ENCODE results near the gene ARHGAP32. TPM values are rescaled to one million over a fixed set of nuclear protein-coding genes. Genes with fewer than 3 reads are reported as not detected.

Gene ARHGAP32
- total RNA-seq, 1 experiment from 2014 or later: 54.0 TPM

DNA sequence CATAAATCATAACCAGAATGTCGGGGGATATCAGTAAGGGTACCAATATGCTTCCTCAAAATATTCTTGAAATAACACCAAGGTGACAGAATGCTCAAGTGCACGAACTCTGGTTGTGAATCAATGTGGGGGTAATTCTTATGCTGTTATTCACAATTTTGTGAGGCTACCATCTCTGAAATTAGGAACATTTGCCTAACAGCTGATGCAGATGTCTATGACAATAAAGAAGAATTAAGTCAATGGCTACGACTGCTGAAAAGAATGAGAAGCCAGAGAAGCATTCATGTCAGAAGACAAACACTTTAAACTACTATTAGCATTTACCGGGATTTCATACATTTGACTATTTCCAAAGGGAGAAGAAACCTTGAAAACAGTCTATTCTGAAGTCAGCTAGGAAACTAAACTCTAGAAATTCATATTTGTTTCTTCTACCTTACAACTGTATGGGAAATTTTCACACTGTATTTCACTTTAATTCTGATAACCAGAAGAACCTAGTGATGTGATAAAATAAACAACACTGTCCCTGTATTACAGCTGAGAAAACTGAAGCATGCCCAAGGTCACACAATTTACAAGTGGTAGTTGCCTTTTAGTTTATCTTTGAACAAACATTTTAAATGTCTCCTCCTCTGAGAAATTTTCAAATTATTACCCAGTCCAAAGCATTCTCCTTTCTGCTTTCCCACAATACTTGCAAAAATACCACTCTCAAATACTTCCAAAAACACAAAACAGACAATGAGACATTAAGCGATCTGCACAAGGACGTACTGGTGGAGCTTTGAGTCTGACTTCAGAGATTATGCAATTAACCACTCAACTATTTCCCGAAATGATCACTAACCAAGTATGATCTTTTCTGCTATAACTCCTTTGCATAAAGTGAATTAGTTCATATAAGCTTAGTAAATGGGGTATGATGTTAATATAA, 18.0 kb upstream of the ARHGAP32 start:
- no peaks in the 10 kb centered on the region for H3K9me3 ChIP-seq
- intact Hi-C loops (cut with micrococcal nuclease; ENCODE audit: unreplicated experiment): loop anchor here (5.0 kb wide), 1 partner anchor 68 kb away; no protein-coding TSS in a partner anchor
- TF ChIP-seq, protein P1, sequence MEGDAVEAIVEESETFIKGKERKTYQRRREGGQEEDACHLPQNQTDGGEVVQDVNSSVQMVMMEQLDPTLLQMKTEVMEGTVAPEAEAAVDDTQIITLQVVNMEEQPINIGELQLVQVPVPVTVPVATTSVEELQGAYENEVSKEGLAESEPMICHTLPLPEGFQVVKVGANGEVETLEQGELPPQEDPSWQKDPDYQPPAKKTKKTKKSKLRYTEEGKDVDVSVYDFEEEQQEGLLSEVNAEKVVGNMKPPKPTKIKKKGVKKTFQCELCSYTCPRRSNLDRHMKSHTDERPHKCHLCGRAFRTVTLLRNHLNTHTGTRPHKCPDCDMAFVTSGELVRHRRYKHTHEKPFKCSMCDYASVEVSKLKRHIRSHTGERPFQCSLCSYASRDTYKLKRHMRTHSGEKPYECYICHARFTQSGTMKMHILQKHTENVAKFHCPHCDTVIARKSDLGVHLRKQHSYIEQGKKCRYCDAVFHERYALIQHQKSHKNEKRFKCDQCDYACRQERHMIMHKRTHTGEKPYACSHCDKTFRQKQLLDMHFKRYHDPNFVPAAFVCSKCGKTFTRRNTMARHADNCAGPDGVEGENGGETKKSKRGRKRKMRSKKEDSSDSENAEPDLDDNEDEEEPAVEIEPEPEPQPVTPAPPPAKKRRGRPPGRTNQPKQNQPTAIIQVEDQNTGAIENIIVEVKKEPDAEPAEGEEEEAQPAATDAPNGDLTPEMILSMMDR (IDR thresholded peaks at IDR 0.05; ENCODE audit: insufficient read depth in 1 of 2, low read depth in 1 of 2, low read length in 1 of 2, severe bottlenecking in 1 of 2, unreplicated experiment in 1 of 2): no peak
- Mint-ChIP-seq H3K9me3 (ENCODE audit: unreplicated experiment) (no peaks in the 10 kb centered on the region), H3K27me3 (ENCODE audit: insufficient read depth, unreplicated experiment) (no peaks in the 10 kb centered on the region), H3K36me3 (ENCODE audit: insufficient read depth, unreplicated experiment) (peaks cover 5% of the 10 kb centered on the region), H3K27ac (ENCODE audit: unreplicated experiment) (peak overlapping the region; percentile 4), H3K4me1 (ENCODE audit: low read depth, unreplicated experiment) (peaks cover 21% of the 10 kb centered on the region), H3K4me3 (ENCODE audit: unreplicated experiment) (no peak overlapping the region)
- no peaks in the 10 kb centered on the region for H3K36me3 ChIP-seq (ENCODE audit: control insufficient read depth, insufficient read depth, low read length)
- DNase-seq: no peak
- CTCF ChIA-PET: no interaction called here
- peaks cover 10% of the 10 kb centered on the region for H3K4me1 ChIP-seq
- H3K4me3 ChIP-seq (ENCODE audit: low read depth, low read length): no peak overlapping the region
- H3K27me3 ChIP-seq (replicated peaks; ENCODE audit: control insufficient read depth, insufficient read depth, low read length): no peaks in the 10 kb centered on the region
- no TSS peak for BruUV-seq (replicated peaks)
- POLR2A ChIA-PET: no interaction called here

GRCh38 chr11:129208863-129209262, 16.7 kb upstream of the ARHGAP32 start:
- H3K4me3 ChIP-seq (ENCODE audit: low read depth, low read length): no peak overlapping the region
- no peak overlapping the region for H3K4me3 Mint-ChIP-seq (ENCODE audit: unreplicated experiment)
- H3K4me1 ChIP-seq: 0 out of 2 replicates have a peak, but pooled peaks cover 8% of the 10 kb centered on the region
- no peaks in the 10 kb centered on the region for H3K9me3 Mint-ChIP-seq (ENCODE audit: unreplicated experiment)
- ChIA-PET CTCF (no interaction called here), POLR2A (no interaction called here)
- no peaks in the 10 kb centered on the region for H3K27me3 Mint-ChIP-seq (ENCODE audit: insufficient read depth, unreplicated experiment)
- H3K4me1 Mint-ChIP-seq (ENCODE audit: low read depth, unreplicated experiment): peaks cover 17% of the 10 kb centered on the region
- no TSS peak for BruUV-seq (replicated peaks)
- no peaks in the 10 kb centered on the region for H3K9me3 ChIP-seq
- TF ChIP-seq, protein P1 (IDR thresholded peaks at IDR 0.05; ENCODE audit: insufficient read depth in 1 of 2, low read depth in 1 of 2, low read length in 1 of 2, severe bottlenecking in 1 of 2, unreplicated experiment in 1 of 2): no peak
- no peak for DNase-seq
- no peaks in the 10 kb centered on the region for H3K36me3 ChIP-seq (ENCODE audit: control insufficient read depth, insufficient read depth, low read length)
- H3K27ac Mint-ChIP-seq (ENCODE audit: unreplicated experiment): no peak overlapping the region
- no peaks in the 10 kb centered on the region for H3K27me3 ChIP-seq (replicated peaks; ENCODE audit: control insufficient read depth, insufficient read depth, low read length)
- peaks cover 5% of the 10 kb centered on the region for H3K36me3 Mint-ChIP-seq (ENCODE audit: insufficient read depth, unreplicated experiment)
- intact Hi-C loops (cut with micrococcal nuclease; ENCODE audit: unreplicated experiment): no loop called here

- ChIA-PET POLR2A (no interaction called here), CTCF (no interaction called here)
- Mint-ChIP-seq H3K27me3 (ENCODE audit: insufficient read depth, unreplicated experiment) (no peaks in the 10 kb centered on the region), H3K4me1 (ENCODE audit: low read depth, unreplicated experiment) (peaks cover 8% of the 10 kb centered on the region), H3K4me3 (ENCODE audit: unreplicated experiment) (no peak overlapping the region), H3K27ac (ENCODE audit: unreplicated experiment) (no peak overlapping the region), H3K36me3 (ENCODE audit: insufficient read depth, unreplicated experiment) (peaks cover 10% of the 10 kb centered on the region), H3K9me3 (ENCODE audit: unreplicated experiment) (peaks cover 12% of the 10 kb centered on the region)
- BruUV-seq (replicated peaks): no TSS peak
- H3K4me3 ChIP-seq (ENCODE audit: low read depth, low read length): no peak overlapping the region
- intact Hi-C loops (cut with micrococcal nuclease; ENCODE audit: unreplicated experiment): no loop called here
- DNase-seq: no peak
- no peaks in the 10 kb centered on the region for H3K27me3 ChIP-seq (replicated peaks; ENCODE audit: control insufficient read depth, insufficient read depth, low read length)
- peaks cover 2% of the 10 kb centered on the region for H3K36me3 ChIP-seq (ENCODE audit: control insufficient read depth, insufficient read depth, low read length)
- TF ChIP-seq, protein P1 (IDR thresholded peaks at IDR 0.05; ENCODE audit: insufficient read depth in 1 of 2, low read depth in 1 of 2, low read length in 1 of 2, severe bottlenecking in 1 of 2, unreplicated experiment in 1 of 2): no peak
- H3K4me1 ChIP-seq: no peaks in the 10 kb centered on the region
- H3K9me3 ChIP-seq: peaks cover 10% of the 10 kb centered on the region
Measured at GRCh38 chr11:129204150-129204838, 12.2 kb upstream of the ARHGAP32 start.
